Lower lobe of right lung (tissue), 2 donors: ENCODE measurements around the gene STPG2. TPM values are rescaled to one million over a fixed set of nuclear protein-coding genes. Genes with fewer than 3 reads are reported as not detected.

Experiments
- ATAC-seq, 2 donors: fragments of 200-7000 bp; cut with Tn5 transposase; one replicate each; pipeline ENCODE4 v1.9.1; 2020 to 2022; ENCODE audit warnings: mild to moderate bottlenecking in 2 of 2, moderate library complexity in 2 of 2
- DNase-seq: peaks from one replicate; pipeline ENCODE4 v3.0.0-alpha.2; 2020
- H3K27ac ChIP-seq: fragments of 200-600 bp; one replicate; pipeline ENCODE4 v1.8.0; 2022
- H3K27me3 ChIP-seq: fragments of 200-600 bp; one replicate; pipeline ENCODE4 v1.8.0; 2022; ENCODE audit warnings: low read depth
- H3K36me3 ChIP-seq: fragments of 200-600 bp; one replicate; pipeline ENCODE4 v1.8.0; 2022; ENCODE audit warnings: mild to moderate bottlenecking
- H3K4me1 ChIP-seq: fragments of 200-600 bp; one replicate; pipeline ENCODE4 v1.8.0; 2022
- H3K4me3 ChIP-seq: fragments of 200-600 bp; one replicate; pipeline ENCODE4 v1.8.0; 2022; ENCODE audit warnings: mild to moderate bottlenecking
- H3K9me3 ChIP-seq: fragments of 200-600 bp; one replicate; pipeline ENCODE4 v1.8.0; 2022
- CTCF ChIP-seq: fragments of 200-600 bp; IDR thresholded peaks from one replicate; pipeline ENCODE4 v1.8.0; 2022; ENCODE audit warnings: antibody characterized with exemption, mild to moderate bottlenecking
- intact Hi-C: fragments of 100-400 bp; cut with DNase I; formaldehyde crosslinking; loops from one replicate; pipeline ENCODE4 v1.11.0; 2022
- total RNA-seq: library from RNA; stranded (reverse); fragmentation: NEBNext Ultra II Directional; extraction: Animal tissue kit (Norgen Biotek cat#: 25700); gene quantifications from one replicate; pipeline ENCODE4 v1.2.1, GENCODE V29; 2021
- donor health status: DM: no; HTN: yes; CAD: no; lungs with severe emphysema.

STPG2 gene
- total RNA-seq, 1 donor from 2014 or later = 1.1 TPM

DNA sequence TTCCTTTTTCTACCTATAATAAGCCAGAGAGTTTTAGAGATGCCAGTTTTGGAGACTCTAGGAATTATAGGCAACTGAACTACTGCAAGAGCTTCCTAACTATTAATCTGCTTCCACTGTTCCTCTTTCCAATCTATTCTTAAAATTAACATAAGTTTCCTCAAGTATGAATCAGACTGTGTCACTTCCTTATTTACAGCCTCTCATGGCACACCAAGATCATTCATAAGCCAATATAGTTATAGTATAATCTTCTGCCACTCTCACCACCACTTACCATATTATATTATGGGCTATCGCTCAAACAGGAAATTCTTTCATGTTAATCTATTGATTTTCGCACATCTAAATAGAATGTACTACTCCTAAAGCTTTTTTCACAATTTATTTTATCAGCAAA lies 383.5 kb downstream of the STPG2 start:
- no peak overlapping the region for H3K4me3 ChIP-seq
- ATAC-seq (no peak), DNase-seq (no peak)
- H3K4me1 ChIP-seq = no peaks in the 10 kb centered on the region
- H3K27ac ChIP-seq = no peak overlapping the region
- H3K9me3 ChIP-seq = no peaks in the 10 kb centered on the region
- no peaks in the 10 kb centered on the region for H3K36me3 ChIP-seq
- intact Hi-C loops = no loop called here
- no peaks in the 10 kb centered on the region for H3K27me3 ChIP-seq
- TF ChIP-seq CTCF = no peak

GRCh38 chr4:97752599-97752998 lies 390.7 kb downstream of the STPG2 start:
- ATAC-seq (no peak), DNase-seq (no peak)
- intact Hi-C loops = no loop called here
- Histone ChIP-seq H3K27me3 (no peaks in the 10 kb centered on the region), H3K9me3 (no peaks in the 10 kb centered on the region), H3K4me3 (no peak overlapping the region), H3K27ac (no peak overlapping the region), H3K4me1 (no peaks in the 10 kb centered on the region), H3K36me3 (no peaks in the 10 kb centered on the region)
- TF ChIP-seq CTCF = no peak

- no peaks in the 10 kb centered on the region for H3K4me1 ChIP-seq
- ATAC-seq = no peak
These were observed 395.3 kb downstream of the STPG2 start for GRCh38 chr4:97747945-97748344.

GRCh38 chr4:97720869-97721432 lies 422.3 kb downstream of the STPG2 start:
- Histone ChIP-seq H3K36me3 (no peaks in the 10 kb centered on the region), H3K27me3 (no peaks in the 10 kb centered on the region), H3K27ac (no peak overlapping the region), H3K4me3 (no peak overlapping the region), H3K4me1 (no peaks in the 10 kb centered on the region), H3K9me3 (no peaks in the 10 kb centered on the region)
- ATAC-seq = no peak
- DNase-seq = no peak
- no peak for TF ChIP-seq CTCF
- intact Hi-C loops = no loop called here

More at GRCh38 chr4:97747945-97748344, 395.3 kb downstream of the STPG2 start:
- no peak for TF ChIP-seq CTCF
- Histone ChIP-seq H3K4me3 (no peak overlapping the region), H3K27ac (no peak overlapping the region), H3K36me3 (no peaks in the 10 kb centered on the region), H3K27me3 (no peaks in the 10 kb centered on the region), H3K9me3 (no peaks in the 10 kb centered on the region)
- no peak for DNase-seq
- intact Hi-C loops = no loop called here

DNA sequence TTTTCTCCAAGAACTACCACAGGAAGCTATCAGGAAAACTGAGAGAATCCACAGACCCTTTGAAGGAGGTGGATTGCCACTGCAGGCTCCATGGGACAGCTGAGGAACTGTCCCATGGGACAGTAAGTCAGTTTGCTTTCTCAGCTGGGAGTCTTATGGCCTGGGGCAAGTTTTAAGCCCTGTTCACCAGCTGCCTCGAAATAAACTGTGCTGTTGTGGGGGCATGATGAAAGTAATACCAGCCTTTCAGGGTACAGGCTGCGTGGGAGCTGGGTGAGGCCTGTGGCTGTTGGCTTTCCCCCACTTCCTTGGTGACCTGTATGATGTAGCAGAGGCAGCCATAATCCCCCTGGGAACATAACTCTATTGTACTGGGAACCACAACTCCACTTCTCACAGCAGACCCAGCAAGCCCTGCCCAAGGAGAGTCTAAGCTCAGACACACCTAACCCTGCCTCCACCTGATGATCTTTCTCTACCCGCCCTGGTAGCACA lies 452.1 kb downstream of the STPG2 start:
- TF ChIP-seq CTCF = no peak
- no peak for DNase-seq
- H3K4me3 ChIP-seq = no peak overlapping the region
- intact Hi-C loops = no loop called here
- H3K4me1 ChIP-seq = no peaks in the 10 kb centered on the region
- no peak for ATAC-seq
- H3K9me3 ChIP-seq = no peaks in the 10 kb centered on the region
- H3K36me3 ChIP-seq = no peaks in the 10 kb centered on the region
- H3K27me3 ChIP-seq = no peaks in the 10 kb centered on the region
- H3K27ac ChIP-seq = no peak overlapping the region
